HPDE6-E6E7 (cell line): ENCODE data around the gene RDH16.
"Not testable (repeated sequence)": the region's sequence is repeated elsewhere in the genome, so short reads cannot be mapped to it uniquely, and the experiment has no call there.

Experiments used
- DNase-seq: peaks from one replicate; pipeline ENCODE4 v3.0.0; 2011; ENCODE audit warnings: missing footprints; ENCODE audit errors: extremely low spot score

RDH16 gene

DNA sequence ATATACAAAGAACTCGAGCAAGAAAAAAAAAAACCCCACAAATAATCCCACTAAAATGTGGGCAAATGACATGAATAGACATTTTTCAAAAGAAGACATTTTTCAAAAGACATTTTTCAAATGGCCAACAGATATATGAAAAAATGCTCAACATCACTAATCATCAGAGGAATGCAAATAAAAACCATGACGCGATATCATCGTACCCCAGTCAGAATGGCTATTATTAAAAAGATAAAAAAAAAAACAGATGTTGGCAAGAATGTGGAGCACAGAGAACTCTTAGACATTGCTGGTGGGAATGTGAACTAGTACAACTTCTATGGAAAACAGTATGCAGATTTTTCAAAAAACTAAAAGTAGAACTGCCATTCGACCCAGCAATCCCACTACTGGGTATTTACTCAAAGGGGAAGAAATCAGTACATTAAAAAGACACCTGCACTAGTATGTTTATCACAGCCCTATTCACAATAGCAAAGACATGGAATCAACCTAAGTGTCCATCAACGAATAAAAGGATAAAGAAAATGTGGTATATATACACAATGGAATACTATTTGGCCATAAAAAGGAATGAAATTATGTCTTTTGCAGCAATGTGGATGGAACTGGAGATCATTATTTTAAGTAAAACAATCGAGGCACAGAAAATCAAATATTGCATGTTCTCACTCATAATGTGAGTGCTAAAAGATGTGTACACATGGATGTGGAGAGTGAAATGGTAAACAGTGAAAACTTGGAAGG is 32.6 kb upstream of the RDH16 start:
- DNase-seq, result no peak

- DNase-seq, result no peak
Observed at GRCh38 chr12:56988207-56988739, 30.9 kb upstream of the RDH16 start.

- DNase-seq, result peak; percentile 52
Observed at GRCh38 chr12:56987551-56988053, 30.2 kb upstream of the RDH16 start.

- DNase-seq, result no peak
Observed at GRCh38 chr12:56987011-56987410, 29.6 kb upstream of the RDH16 start.

DNA sequence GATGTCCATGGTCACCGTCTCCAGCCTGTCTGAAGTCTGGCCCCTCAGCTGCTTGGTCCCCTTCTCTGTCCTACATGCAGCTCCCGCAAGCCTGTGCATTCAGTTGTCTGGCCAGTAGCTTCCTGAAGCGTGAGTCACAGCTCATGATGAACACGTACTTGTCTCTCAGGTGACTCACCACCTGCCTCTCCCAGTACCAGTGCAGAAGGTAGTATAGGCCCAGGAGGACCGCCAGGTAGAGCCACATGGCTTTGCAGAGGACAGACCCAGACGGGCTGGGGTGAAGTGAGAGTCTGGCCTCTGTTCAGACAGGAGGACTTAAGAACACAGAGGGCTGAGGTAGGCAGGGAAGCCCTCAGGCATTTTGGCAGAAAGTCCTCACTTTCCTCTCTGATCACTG is 28.3 kb upstream of the RDH16 start:
- peak; percentile 94 for DNase-seq

- DNase-seq, result no peak
Observed at GRCh38 chr12:56983386-56983785, 26.0 kb upstream of the RDH16 start.

- DNase-seq, result not testable (repeated sequence)
Observed at GRCh38 chr12:56982578-56983236, 25.3 kb upstream of the RDH16 start.

DNA sequence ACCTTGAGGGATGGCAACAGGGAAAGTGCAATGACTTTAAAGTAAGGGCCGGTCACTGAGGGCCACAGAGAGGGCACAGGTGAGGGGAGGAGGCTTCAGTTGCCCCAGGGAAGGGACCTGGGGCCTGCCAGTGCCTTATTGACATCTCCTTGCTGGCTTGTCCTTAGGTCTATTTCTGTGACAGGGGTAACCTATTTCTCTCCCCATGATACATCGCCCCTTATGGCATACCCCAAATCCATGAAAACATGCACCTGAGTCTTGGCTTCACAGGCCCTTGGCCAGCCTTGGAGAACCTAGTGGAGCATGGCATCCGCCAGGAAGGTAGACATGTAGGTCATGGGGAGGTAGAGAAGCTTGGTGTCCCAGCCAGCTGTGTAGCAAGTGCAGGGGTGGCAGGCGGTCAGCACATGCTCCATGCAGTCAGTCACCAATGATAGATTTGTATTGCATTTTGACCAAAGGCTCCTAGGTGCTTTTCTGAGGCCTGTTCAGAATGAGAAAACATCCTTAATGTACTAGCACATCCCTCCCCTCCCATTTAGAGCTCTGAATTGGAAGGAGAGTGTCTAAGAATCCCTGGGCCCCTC is 23.6 kb upstream of the RDH16 start:
- no peak for DNase-seq

DNA sequence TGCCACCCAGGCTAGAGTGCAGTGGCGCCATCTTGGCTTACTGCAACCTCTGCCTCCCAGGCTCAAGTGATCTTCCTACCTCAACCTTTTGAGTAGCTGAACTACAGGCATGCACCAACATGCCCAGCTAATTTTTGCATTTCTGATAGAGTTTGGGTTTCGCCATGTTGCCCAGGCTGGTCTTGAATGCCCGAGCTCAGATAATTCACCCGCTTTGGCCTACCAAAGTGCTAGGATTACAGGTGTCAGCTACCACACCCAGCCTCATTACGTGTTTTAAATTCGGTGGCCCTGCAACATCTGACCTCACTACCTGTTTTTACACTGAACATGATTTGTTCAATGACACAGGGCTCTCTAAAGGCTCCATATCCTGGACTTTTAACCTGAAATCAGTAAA is 22.9 kb upstream of the RDH16 start:
- DNase-seq, result no peak

DNA sequence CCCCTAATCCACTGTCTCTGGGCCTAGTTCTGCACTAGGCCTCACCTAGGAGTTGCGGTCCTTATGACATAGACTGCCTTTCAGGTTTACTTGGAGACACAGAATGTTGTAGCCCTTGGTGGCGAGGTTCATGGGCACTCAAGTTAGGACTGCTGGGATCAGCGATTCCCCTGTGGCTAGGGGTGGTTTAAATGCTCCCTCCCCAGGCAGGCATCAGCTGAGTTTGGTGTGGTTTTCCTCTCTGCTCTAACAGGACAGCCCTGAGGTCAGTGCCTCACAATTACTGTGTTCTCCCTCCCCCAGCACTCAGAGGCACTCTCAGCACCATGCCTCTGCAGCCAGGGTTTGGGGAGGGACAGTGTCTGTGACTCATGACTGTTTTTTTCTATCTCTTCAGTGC is 22.2 kb upstream of the RDH16 start:
- no peak for DNase-seq

GRCh38 chr12:56978397-56979138 is 21.2 kb upstream of the RDH16 start:
- DNase-seq, result no peak

GRCh38 chr12:56977361-56977760 is 20.0 kb upstream of the RDH16 start:
- DNase-seq, result not testable (repeated sequence)

GRCh38 chr12:56974224-56974623 is 16.8 kb upstream of the RDH16 start:
- not testable (repeated sequence) for DNase-seq

DNA sequence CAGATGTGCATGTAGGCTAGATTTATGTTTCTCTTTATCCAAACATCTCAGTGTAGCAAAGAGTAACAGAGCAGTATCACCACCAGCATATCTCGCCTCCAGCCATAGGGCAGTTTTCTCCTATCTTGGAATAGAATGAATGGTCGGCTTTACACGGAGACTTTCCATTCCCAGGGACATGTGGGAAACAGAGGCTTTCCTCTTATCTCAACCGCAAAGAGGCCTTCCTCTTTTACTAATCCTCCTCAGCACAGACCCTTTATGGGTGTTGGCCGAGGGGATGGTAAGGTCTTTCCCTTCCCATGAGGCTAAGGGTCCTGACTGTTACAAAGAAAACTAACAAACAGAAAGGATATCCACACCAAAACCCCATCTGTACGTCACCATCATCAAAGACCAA is 11.5 kb upstream of the RDH16 start:
- DNase-seq, result not testable (repeated sequence)

- not testable (repeated sequence) for DNase-seq
Observed at GRCh38 chr12:56965997-56966642, 8.7 kb upstream of the RDH16 start.

- DNase-seq, result not testable (repeated sequence)
Observed at GRCh38 chr12:56965124-56965523, 7.7 kb upstream of the RDH16 start.

- DNase-seq, result not testable (repeated sequence)
Observed at GRCh38 chr12:56963557-56963956, 6.1 kb upstream of the RDH16 start.

GRCh38 chr12:56962247-56962646 is 4.8 kb upstream of the RDH16 start:
- not testable (repeated sequence) for DNase-seq

DNA sequence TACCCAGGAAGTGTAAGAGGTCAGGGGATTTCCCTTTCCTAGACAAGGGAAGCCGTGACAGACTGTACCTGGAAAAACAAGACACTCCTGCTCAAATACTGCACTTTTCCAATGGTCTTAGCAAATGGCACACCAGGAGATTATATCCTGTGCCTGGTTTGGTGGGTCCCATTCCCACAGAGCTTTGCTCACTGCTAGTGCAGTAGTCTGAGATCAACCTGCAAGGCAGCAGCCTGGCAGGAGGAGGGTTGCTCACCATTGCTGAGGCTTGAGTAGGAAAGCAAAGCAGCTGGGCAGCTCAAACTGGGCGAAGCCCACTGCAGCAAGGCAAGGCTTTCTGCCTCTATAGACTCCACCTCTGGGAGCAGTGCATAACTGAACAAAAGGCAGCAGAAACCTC is 1.0 kb upstream of the RDH16 start:
- DNase-seq, result no peak

DNA sequence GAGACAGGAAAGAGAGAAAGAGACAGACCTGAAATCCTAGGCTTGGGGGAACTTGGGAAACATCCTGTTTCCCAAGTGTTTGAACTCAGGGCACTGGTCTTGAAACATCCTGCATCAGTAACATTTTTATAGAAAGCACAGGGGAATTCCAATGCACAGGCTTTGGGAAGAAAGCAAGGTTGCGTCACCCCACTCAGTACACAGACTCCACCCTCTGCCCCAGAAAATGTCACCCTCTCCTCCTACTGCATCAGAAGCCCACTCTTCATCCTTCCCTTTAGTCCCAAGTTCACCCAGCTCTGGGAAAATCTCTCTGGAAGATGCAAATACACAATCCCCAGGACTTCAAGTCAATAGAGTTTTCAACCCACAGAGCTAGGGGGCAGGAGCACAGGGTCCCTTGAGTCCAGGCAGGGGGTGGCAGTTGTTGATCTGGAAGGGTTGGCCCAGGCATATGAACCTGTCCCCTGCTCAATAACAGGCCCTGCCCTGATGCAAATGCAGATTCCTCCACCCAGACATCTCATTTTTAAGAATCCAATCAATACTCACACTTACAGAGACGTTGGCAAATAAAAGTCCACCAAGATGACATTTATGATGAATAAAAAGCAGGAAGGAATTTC is 1.7 kb downstream of the RDH16 start:
- DNase-seq, result no peak

- DNase-seq, result no peak
Observed at GRCh38 chr12:56954958-56955355, 2.5 kb downstream of the RDH16 start.
